ENCODE measurements around the gene HSPH1.

HSPH1 gene

GRCh38 chr13:31093145-31093885 is 68.4 kb downstream of the HSPH1 start:
- no peak for DNase-seq

GRCh38 chr13:31092646-31093045 is 69.1 kb downstream of the HSPH1 start:
- DNase-seq: no peak

- DNase-seq: no peak
Measured at GRCh38 chr13:31090961-31091624, 70.6 kb downstream of the HSPH1 start.

GRCh38 chr13:31090096-31090495 is 71.6 kb downstream of the HSPH1 start:
- DNase-seq: no peak

- DNase-seq: no peak
Measured at GRCh38 chr13:31089649-31090048, 72.1 kb downstream of the HSPH1 start.

- no peak for DNase-seq
Measured at GRCh38 chr13:31088826-31089420, 72.8 kb downstream of the HSPH1 start.
